ENCODE measurements around the gene NEK10. TPM values are rescaled to one million over a fixed set of nuclear protein-coding genes. Genes with fewer than 3 reads are reported as not detected.

NEK10 gene
- total and polyA plus RNA-seq, 2 donors (not counting 3 experiments of a cell fraction or from before 2014, with no cell fraction given) = 0.32 to 5.0 TPM

DNA sequence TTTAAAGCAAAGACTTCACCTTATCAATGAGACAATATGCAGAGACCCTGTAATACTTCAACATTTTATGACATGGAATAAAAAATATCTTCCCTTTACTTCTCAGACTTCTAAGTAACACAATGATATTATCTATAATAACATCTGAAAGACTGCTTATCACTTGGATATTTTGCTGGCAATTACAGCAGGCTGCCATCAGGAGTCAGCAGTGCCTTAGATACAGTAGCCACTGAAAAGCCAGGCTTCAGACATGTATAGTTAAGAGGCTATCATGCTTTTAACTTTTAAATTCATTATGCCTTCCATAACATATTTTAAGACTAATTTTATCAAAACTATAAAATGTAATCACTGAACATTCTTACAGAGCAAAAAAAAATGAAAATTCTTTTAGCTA is 227.5 kb downstream of the NEK10 start:
- Histone ChIP-seq H3K27ac (ENCODE audit: insufficient read depth, low read depth, low read length) (no peak overlapping the region), H3K4me3 (replicated peaks in 1 of 3; ENCODE audit: insufficient read depth in 1 of 3, low read depth in 1 of 3, low read length in 3 of 3) (no peak overlapping the region), H3K79me2 (ENCODE audit: control insufficient read depth, insufficient read depth, low read length) (no peaks in the 10 kb centered on the region), H3K27me3 (ENCODE audit: control insufficient read depth in 2 of 2, insufficient read depth in 2 of 2, low read length in 2 of 2) (no peaks in the 10 kb centered on the region), H3K4me1 (ENCODE audit: control insufficient read depth, extremely low read depth, insufficient read depth, low read length) (peaks cover 8% of the 10 kb centered on the region), H2AFZ (ENCODE audit: low read depth, low read length) (no peak overlapping the region), H3K9me3 (replicated peaks; ENCODE audit: control insufficient read depth, insufficient read depth, low read length) (no peaks in the 10 kb centered on the region), H3K4me2 (ENCODE audit: insufficient read depth, low read length) (no peak overlapping the region), H4K20me1 (replicated peaks; ENCODE audit: control insufficient read depth, extremely low read depth, insufficient read depth, low read length) (no peaks in the 10 kb centered on the region), H3K9me1 (replicated peaks; ENCODE audit: control insufficient read depth, extremely low read depth, insufficient read depth, low read length) (no peaks in the 10 kb centered on the region), H3K9ac (replicated peaks; ENCODE audit: extremely low read depth, insufficient read depth, low read length) (no peak overlapping the region), H3K36me3 (ENCODE audit: control insufficient read depth in 2 of 2, extremely low read depth in 1 of 2, insufficient read depth in 2 of 2, low read length in 2 of 2) (no peaks in the 10 kb centered on the region)
- intact Hi-C loops (cut with micrococcal nuclease) (no loop called here), dilution Hi-C loops (cut with MboI; ENCODE audit: extremely low pct_ligation_motif_present, low sequenced_read_pairs) (no loop called here)
- DNase-seq (ENCODE audit: low read depth, low spot score) = no peak
- TF ChIP-seq JUN (IDR thresholded peaks at IDR 0.05; ENCODE audit: borderline replicate concordance, insufficient read depth, insufficient read length, low read depth) = no peak
- no peak for TF ChIP-seq FOS (IDR thresholded peaks at IDR 0.05; ENCODE audit: borderline replicate concordance, insufficient read depth, low read length)
- no peak for TF ChIP-seq MYC (IDR thresholded peaks at IDR 0.05; ENCODE audit: low read depth, low read length)
- TF ChIP-seq, protein P1, sequence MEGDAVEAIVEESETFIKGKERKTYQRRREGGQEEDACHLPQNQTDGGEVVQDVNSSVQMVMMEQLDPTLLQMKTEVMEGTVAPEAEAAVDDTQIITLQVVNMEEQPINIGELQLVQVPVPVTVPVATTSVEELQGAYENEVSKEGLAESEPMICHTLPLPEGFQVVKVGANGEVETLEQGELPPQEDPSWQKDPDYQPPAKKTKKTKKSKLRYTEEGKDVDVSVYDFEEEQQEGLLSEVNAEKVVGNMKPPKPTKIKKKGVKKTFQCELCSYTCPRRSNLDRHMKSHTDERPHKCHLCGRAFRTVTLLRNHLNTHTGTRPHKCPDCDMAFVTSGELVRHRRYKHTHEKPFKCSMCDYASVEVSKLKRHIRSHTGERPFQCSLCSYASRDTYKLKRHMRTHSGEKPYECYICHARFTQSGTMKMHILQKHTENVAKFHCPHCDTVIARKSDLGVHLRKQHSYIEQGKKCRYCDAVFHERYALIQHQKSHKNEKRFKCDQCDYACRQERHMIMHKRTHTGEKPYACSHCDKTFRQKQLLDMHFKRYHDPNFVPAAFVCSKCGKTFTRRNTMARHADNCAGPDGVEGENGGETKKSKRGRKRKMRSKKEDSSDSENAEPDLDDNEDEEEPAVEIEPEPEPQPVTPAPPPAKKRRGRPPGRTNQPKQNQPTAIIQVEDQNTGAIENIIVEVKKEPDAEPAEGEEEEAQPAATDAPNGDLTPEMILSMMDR (IDR thresholded peaks at IDR 0.05; ENCODE audit: extremely low read depth in 1 of 2, insufficient read depth in 1 of 2, low read depth in 1 of 2, low read length in 2 of 2) = no peak
- no peak for TF ChIP-seq EZH2 (IDR thresholded peaks at IDR 0.05; ENCODE audit: borderline replicate concordance, low read depth, low read length, severe bottlenecking)
- no peak for TF ChIP-seq GATA2 (IDR thresholded peaks at IDR 0.05; ENCODE audit: insufficient read depth, insufficient read length, low read depth, low read length)
- TF ChIP-seq POLR2A (IDR thresholded peaks at IDR 0.05; ENCODE audit: low read depth, low read length) = no peak
- TF ChIP-seq MAX (IDR thresholded peaks at IDR 0.05; ENCODE audit: insufficient read depth, insufficient read length) = no peak
- TF ChIP-seq POLR2AphosphoS5 (IDR thresholded peaks at IDR 0.05; ENCODE audit: insufficient read depth, low read depth, low read length) = no peak
- FAIRE-seq = no peak
- POLR2A ChIA-PET = no interaction called here
- CTCF ChIA-PET = interaction anchor here (1.9 to 5.7 kb wide), 2 partner anchors 111 to 112 kb away, joined by 18 to 33 read pairs; no protein-coding TSS in a partner anchor
- BruUV-seq (replicated peaks) = no TSS peak
